HG02884 (cell line): Measurements from ENCODE around the gene HECW1.
"Not testable (repeated sequence)": the region's sequence is repeated elsewhere in the genome, so short reads cannot be mapped to it uniquely, and the experiment has no call there.

ENCODE experiments used
- ATAC-seq: cut with Tn5 transposase; IDR thresholded peaks from one replicate; pipeline ENCODE4 v1.9.1; 2021; ENCODE audit warnings: mild to moderate bottlenecking, moderate library complexity; ENCODE audit not compliant: unreplicated experiment

Gene HECW1

DNA sequence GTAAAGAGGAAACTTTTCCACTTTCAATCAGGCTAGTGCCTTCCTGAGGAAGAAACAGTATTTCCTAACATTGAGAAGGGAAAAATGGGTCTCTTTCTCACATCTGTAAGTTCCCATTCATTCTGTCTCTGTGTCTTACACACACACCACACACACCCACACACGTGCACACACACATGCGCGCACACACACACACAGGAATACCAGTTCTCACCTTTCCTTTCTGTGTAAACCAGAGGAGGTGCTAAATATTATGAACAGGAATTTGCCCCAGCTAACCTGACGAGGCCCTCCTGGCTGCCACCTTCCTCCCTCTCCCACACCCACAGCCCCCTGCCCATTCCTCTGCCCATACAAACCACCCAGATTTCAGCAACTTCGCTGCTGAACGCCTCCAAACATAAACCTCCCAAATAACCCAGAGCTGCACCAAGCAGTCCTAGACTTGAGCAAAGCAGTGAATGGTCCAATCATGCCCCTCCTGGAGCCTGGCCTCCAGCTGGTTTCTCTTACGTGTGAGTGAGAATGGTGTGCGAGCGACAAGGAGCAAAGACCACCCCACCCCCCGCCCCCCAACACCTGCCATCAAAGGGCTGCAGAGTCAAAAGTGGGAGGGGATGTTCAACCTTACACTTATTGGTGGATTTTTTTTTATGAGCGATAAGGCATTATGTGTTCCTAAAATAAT lies 190.5 kb downstream of the HECW1 start:
- no peak for ATAC-seq

DNA sequence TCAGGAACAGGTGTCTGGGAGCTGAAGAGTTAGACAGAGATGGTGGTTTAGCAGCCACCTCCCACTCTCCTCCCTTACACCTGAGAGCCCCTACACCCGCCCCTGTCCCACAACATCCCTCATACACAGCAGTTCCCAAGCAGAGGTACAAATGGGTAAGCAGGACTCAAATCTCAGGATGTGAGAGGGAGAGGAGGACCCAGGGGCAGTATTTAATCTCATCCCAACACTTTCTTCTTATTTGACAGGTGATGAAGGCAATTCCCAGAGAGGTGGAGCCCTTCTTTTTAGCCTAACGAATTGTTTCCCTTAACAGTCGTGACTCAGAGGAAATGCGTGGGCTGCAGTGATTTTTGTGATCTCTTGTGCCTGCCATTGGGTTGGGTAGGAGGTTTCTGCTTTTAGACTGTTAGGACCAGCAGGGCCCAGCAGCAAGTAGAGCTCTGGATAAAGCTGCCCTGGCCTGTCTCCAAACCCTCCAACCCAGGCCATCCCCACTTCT lies 191.3 kb downstream of the HECW1 start:
- no peak for ATAC-seq

DNA sequence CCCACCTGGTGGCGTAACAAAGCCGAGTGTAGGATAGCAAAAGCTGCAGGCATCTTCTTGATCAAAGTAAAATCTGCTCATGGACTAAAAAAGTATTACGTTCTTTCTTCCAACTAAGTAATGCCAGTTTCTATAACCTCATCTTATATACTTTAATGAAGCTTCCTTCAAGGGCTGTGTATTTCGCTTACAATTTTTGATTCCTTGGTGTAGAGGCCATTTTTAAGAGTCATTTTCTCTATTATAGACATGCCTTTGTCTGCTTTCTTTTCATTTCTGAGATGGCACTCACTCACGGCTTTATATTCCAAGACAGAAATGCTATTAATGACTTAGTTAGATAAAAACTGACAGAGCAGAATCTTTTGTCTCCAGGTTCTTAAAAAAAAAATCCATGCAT lies 194.0 kb downstream of the HECW1 start:
- no peak for ATAC-seq

DNA sequence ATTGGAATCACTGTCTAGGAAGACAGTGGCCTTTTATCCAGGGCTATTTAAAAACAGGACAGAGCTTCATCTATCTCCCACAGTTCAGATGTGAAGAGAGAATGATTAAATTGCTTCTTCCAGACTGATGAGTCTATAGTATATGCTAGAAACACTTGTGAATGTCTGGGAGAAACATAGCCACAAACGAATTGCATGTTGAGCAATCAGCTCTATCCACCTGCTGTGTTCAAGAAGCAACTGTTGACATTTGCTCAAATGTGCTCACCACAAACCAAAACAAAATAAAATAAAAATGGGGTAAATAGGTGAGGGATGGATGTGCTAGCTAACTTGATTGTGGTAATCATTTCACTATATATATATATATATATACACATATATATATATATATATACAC lies 195.1 kb downstream of the HECW1 start:
- ATAC-seq: no peak

DNA sequence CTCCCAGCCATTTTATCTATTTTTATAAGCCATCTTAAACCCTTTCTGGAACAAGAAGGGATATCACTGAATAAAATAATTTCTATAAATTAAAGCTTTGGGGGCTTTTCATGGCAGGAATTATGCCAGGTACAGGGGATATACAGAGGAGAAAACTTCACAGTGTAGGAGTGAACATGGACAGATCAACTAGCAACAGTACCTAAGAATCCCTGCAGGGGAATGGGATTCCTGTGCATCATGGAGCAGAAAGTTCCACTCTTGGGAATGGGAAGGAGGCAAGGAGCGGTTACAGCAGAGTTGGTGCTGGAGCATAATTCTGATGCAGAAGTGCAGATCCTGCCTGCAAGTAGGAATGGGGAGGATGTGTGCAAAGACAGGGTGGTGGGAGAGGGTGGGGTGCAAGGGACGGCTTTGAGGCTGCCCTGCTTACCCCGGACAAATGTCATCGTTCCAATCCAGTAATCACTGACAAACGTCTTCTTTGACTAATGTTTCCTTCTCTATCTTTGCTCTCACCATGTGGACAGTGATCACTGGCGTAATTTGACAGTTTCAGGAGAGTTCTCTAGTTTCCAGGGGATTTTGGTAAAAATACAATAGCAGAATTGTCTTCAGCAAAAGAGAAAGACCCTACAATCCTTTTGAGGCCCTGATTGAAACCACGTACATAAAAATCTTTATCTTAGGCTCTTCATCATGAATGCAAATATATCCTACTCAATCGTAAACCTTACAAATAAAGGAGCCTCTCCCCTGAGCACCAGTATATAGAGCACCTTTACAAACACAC lies 196.7 kb downstream of the HECW1 start:
- no peak for ATAC-seq

DNA sequence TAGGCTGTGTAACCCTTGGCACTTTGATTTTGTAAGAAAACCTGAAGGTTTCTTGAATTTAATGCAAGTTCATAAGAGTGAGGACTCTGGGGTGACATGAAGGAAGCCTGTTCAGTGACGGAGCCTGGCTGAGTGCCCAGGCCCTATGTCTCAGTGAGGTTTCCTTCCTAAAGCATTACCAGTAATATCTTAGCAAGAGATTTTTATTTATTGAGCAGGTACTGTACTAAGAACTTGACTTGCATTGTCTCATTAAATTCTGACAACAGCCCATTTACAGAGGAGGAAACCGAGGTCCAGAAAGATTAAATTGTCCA lies 197.2 kb downstream of the HECW1 start:
- ATAC-seq: no peak

DNA sequence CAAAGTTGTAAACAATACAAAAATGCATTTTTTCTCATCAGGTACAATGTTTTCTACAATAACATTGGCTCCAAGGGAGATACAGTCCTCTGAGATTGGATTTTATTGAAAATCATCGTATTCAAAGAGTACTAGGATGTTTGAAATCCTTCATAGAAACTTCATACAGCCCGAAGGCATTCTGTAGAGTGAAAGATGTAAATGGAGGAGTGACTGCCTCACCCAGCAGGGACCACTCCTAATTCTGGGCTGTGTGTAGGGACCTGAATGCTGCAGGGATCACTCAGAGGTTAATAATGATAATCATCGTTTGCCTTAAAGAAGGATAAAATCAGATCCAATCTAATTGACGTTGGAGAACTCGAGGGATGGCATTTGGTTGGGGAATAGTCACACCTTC lies 198.6 kb downstream of the HECW1 start:
- no peak for ATAC-seq

DNA sequence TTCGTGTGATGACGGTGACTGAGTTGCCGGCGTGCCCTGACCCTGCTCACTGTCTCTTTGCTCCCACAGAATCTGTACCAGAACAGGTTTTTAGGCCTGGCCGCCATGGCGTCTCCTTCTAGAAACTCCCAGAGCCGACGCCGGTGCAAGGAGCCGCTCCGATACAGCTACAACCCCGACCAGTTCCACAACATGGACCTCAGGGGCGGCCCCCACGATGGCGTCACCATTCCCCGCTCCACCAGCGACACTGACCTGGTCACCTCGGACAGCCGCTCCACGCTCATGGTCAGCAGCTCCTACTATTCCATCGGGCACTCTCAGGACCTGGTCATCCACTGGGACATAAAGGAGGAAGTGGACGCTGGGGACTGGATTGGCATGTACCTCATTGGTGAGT lies 199.2 kb downstream of the HECW1 start:
- ATAC-seq: no peak

DNA sequence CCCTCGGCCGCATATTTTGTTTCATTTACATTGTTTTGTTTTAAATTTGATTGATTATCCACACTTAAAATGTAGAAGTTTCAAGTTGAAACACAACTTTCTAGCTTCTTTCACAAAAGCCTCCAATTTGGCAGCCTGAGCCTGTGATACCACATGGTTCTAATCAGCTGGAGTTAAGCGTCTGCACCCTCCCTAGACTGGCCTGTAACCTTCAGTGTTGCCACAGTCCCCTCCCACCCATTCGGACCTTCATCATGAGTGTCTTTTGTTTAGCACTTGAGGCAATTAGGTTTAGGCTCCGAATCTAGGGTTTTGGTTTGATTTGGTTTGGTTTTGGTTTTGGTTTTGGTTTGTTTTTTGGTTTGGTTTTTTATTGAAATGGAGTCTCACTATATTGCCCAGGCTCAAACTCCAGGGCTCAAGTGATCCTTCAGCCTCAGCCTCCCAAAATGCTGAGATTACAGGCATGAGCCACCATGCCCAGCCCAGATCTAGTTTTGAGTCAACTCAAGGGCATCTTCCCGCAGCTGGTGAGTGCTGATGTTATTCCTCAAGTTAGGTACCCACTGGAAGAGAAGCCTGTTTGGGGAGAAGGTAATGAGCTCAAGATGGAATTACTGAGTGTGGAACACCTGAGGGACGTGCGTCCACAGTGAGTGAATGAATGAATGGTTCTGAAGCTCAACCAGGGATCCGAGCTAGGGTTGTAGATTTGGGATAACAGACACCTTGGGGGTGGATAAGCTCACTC lies 201.4 kb downstream of the HECW1 start:
- no peak for ATAC-seq

DNA sequence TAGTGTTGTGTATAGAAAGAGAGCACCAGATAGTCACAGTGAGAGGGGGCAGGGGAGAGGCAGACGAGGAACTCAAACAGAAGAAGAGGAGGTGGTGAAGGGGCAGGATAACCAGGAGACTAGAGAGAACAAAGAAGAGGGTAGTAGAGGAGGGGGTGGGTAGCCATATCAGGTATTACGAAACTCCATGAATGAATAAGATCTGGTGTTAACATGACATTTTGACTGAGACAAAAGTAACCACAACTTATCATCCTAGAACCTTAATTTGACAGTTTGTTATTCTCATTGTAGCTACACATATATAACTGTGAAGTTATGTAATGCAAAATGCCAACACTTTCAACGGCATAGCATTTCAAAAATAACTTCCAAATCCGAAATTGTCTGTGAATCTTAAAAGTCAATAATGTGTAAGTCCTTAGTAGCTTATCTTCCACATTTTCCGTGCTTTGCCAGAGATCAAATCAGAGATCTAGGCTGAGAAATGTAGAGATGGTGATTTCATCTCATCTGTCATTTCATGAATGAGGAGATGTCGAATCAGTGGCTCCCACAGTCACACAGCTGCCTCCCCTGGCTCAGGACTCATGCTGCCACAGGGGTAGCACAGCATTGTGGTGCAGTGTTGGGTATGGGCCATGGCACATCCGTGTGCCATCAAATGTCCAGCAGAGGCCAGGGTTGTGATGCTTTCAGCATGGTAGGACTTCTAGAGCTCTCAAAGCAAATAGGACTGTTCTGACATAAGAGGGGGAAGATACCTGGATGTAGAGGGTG lies 202.1 kb downstream of the HECW1 start:
- ATAC-seq: peak; percentile 53

DNA sequence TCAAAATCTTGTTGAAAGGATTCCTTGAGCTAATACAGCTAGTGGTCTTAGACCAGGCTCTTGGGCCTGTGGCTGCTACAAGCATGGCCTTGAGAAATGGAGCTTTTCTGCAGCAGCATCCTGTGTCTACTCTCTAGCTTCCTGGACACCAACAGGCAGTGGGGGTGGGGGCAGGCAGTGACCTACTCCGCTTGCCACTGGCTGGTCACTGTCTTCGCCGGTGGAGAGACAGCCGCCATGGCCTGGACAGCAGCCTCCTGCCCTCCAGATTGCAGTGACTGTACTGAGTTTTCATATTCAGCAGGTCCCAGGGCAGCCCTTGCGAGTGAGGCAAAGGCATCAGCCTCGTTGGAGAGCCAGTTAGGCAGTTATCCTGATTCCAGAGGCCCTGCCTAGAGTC lies 204.6 kb downstream of the HECW1 start:
- ATAC-seq: no peak

DNA sequence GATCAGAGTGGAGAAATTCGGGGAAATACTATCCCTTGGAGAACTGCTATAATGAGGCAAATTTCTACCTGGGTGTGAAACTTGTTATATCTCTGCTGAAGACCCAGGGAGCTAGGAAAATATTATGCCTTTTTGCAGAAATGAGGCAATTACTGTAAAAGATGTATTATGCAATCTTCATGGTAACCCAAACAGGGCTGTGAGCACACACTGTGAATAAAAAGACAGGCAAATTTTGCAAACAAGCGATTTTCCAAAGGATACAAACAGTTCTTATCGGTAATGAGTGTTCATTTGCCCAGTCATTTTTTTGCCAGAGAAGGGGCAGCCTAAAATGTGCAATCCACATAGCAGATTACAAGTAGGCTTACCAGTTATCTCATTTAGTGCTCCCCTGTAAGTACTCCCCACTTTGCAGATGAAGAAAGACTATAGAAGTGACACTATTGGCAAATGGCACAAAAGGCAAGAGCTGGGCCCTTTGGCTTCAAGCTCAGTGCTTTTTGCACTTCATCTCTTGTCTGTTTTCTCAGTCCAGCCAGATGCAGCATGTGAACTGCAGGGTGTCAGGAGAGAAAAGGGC lies 205.8 kb downstream of the HECW1 start:
- ATAC-seq: no peak

DNA sequence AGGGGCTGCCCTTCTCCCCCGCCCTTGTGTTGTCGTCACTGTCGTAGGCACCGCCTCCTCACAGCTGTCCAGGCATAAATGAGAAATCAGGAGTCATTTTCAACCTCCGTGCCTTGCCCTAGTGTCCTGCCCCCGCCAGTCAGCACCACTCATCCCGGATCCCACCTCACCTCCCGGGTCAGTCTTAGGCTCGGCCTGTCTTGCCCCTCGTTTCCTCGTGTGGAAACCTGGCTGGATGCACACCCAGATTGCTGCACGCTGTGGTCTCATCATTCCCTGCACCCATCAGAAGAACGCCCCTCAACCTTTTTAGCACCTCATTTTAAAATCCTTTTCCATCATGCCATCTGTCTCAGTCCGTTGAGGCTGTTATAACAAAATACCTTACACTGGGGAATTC lies 213.1 kb downstream of the HECW1 start:
- ATAC-seq: no peak

DNA sequence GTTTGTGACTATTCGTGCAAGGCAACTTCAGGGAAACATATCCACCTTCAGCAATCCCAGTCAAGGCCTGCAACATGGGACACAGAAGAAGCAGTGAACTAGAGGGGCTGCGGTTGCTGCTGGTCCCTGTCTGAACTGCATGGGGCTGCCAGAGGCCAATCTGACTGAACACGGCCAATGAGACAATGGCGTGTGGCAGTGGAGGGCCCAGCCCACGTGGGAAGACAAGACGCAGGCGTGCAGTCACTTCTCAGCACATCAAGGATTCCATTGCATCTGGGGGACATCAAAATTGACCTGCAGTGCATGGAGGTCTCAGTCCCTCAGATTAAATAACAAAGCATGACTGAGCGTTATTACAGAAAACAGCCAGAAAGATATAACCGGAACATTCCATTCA lies 215.9 kb downstream of the HECW1 start:
- no peak for ATAC-seq

DNA sequence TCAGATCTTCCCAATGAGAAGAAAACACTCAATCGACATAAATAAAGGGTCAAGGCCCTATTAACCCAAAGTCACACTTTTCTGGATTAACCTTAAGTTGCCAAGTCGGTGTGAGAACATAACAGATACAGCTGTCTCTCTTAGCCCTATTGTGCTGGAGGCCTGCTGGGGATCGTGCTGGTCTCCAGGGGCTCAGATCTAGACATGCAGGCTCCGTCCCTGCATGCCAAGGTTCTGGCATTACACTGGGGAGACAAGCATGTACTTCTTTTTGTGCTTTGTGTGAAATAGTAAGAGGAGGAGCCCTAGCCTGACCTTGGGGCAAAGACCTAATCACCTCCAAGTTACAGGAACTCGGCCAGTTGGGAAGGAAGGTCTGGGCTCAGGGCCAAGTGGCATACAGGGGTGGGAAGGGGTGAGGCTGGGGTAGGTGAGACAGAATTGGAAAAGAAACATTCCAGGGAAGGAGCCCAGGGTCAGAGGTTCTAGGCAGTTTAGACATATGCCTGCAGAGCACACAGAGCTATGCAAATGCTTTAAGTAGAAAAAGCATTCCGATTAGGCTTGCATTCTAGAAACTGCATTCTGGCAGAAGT lies 216.4 kb downstream of the HECW1 start:
- ATAC-seq: no peak

DNA sequence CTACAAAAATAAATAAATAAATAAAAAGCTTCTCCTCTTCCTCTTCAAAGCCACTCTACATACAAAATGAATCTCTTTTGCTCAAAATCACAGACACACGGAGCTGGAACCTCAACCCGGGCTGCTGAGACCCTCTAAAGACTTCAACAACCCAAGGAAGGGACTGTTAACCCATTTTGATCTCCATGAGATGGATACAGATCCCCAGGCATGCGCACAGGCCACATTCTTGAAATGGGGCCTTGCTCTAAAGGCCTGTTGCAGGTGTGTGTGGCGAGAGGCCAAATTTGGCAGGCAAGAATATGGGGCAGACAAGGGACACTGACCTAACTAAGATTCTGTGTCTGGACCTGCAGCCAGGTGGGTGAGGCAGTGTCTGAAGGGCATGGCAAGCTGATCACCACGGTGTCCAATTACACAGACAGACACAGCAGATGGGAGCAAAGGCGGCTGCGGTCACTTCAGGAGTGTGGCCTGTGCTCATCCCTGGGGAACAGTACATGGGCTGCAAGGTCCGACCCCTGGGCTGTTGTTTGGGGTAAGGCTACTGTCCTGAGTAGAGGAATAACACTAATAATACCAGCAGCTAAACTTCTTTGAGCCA lies 219.8 kb downstream of the HECW1 start:
- no peak for ATAC-seq

DNA sequence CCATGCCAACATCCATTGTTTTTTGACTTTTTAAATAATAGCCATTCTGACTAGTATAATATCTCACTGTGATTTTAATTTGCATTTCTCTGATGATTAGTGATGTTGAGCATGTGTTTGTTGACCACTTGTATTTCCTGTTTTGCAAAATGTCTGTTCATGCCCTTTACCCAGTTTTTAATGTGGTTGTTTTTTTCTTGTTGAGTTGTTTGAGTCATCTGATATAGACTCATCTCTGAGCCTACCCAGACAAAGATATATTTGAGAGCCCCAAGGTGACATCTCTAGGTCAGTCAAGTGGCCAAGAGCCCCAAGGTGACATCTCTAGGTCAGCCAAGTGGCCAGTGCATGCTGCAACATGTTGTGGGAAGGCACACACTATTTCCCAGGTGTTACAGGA lies 224.7 kb downstream of the HECW1 start:
- ATAC-seq: no peak

DNA sequence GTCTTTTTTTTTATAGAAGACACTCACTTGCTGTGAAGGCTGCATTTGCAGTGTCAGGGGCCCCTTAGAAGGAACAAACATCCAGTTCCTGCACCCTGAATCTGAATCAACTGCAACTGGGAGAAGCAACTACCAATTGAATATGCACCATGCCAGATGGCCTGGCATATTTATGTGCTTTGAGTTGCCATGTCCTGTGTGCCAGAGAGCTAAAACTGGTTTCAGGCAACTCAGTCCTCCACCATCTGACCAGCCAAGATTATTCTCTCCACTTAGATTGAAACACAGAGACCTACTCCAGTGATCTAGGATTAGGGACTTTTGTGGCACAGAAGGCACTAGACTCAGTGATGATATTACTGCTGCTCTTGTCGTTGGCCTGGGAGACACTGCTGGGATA lies 225.4 kb downstream of the HECW1 start:
- no peak for ATAC-seq

DNA sequence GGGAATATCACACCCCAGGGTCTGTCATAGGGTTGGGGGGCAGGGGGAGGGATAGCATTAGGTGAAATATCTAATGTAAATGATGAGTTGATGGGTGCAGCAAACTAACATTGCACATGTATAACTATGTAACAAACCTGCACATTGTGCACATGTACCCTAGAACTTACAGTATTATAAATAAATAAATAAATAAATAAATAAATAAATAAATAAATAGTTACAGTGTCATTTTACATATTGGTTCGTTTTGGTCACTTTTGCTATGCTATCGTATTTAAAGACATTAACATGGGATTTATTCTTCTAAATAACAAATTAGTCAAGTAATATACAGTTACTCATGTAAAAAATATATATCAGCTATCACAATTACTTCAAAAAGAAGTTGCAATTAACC lies 228.7 kb downstream of the HECW1 start:
- no peak for ATAC-seq

DNA sequence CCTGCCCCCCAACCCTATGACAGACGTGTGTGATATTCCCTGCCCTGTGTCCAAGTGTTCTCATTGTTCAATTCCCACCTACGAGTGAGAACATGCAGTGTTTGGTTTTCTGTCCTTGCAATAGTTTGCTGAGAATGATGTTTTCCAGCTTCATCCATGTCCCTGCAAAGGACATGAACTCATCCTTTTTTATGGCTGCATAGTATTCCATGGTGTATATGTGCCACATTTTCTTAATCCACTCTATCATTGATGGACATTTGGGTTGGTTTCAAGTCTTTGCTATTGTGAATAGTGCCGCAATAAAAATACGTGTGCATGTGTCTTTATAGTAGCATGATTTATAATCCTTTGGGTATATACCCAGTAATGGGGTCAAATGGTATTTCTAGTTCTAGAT lies 231.0 kb downstream of the HECW1 start:
- ATAC-seq: not testable (repeated sequence)
